ENCODE results near the gene PIEZO2.
"Not testable (repeated sequence)": the region's sequence is repeated elsewhere in the genome, so short reads cannot be mapped to it uniquely, and the experiment has no call there.

Gene PIEZO2

GRCh38 chr18:10923551-10924070, 225.8 kb downstream of the PIEZO2 start:
- no peak for ATAC-seq
- TF ChIP-seq TCF4 (CRISPR knock-in tag; IDR thresholded peaks at IDR 0.05; ENCODE audit: borderline replicate concordance), result no peak
- TF ChIP-seq CREB5 (CRISPR knock-in tag; IDR thresholded peaks at IDR 0.05; ENCODE audit: low read depth), result no peak
- TF ChIP-seq ZNF565 (CRISPR knock-in tag; conservative IDR thresholded peaks at IDR 0.05; ENCODE audit: low read depth), result no peak
- no peak for TF ChIP-seq ARNTL (CRISPR knock-in tag; IDR thresholded peaks at IDR 0.05; ENCODE audit: borderline replicate concordance, low read depth)
- TF ChIP-seq CSDC2 (CRISPR knock-in tag; IDR thresholded peaks at IDR 0.05), result no peak
- TF ChIP-seq TOX (CRISPR knock-in tag; IDR thresholded peaks at IDR 0.05; ENCODE audit: borderline replicate concordance), result no peak
- TF ChIP-seq ZFP3 (CRISPR knock-in tag; IDR thresholded peaks at IDR 0.05), result no peak

- TF ChIP-seq OSR1 (CRISPR knock-in tag; IDR thresholded peaks at IDR 0.05) (no peak), ZFP30 (CRISPR knock-in tag; IDR thresholded peaks at IDR 0.05) (no peak)
- TF ChIP-seq, protein P1, sequence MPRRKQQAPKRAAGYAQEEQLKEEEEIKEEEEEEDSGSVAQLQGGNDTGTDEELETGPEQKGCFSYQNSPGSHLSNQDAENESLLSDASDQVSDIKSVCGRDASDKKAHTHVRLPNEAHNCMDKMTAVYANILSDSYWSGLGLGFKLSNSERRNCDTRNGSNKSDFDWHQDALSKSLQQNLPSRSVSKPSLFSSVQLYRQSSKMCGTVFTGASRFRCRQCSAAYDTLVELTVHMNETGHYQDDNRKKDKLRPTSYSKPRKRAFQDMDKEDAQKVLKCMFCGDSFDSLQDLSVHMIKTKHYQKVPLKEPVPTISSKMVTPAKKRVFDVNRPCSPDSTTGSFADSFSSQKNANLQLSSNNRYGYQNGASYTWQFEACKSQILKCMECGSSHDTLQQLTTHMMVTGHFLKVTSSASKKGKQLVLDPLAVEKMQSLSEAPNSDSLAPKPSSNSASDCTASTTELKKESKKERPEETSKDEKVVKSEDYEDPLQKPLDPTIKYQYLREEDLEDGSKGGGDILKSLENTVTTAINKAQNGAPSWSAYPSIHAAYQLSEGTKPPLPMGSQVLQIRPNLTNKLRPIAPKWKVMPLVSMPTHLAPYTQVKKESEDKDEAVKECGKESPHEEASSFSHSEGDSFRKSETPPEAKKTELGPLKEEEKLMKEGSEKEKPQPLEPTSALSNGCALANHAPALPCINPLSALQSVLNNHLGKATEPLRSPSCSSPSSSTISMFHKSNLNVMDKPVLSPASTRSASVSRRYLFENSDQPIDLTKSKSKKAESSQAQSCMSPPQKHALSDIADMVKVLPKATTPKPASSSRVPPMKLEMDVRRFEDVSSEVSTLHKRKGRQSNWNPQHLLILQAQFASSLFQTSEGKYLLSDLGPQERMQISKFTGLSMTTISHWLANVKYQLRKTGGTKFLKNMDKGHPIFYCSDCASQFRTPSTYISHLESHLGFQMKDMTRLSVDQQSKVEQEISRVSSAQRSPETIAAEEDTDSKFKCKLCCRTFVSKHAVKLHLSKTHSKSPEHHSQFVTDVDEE (CRISPR knock-in tag; IDR thresholded peaks at IDR 0.05), result no peak
- ATAC-seq, result no peak
Observed at GRCh38 chr18:10923141-10923540, 226.2 kb downstream of the PIEZO2 start.

- ATAC-seq, result not testable (repeated sequence)
Observed at GRCh38 chr18:10922712-10923111, 226.7 kb downstream of the PIEZO2 start.

DNA sequence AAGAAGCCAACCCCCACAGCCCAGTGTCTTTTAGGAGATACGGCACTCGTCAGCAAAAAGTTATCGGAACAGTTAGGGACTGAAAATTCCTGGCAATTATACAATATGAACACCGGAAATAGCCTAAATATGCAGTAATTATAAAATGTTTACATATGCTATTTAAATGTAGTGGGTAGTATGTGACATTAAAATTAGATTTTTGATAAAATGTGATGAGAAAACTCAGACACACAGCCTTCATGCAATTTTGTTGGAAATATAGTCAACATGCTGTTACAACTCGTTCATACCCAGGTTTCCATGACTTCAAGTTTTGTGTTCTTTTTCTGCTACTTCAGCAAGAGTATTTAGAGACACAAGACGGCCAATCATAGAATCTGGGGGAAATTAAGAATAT, 229.1 kb downstream of the PIEZO2 start:
- ATAC-seq, result not testable (repeated sequence)

DNA sequence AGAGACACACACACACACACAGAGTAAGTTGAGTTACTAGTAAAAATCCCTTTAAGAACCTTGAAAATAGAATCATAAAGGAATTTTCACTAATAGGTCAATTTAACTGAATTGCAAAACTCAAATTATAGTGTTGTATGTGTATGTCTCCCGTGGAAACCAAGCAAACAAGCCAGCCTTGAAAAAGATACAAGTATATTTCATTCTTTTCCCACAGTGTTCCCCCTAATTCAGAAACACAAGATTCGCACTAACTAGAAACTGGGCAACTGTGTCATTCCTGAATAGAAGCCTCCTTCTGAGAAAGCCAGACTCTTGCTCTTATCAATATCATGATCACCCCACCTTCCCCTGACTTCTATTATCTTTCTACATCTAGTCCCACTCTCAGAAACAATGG, 229.5 kb downstream of the PIEZO2 start:
- TF ChIP-seq PPARA (CRISPR knock-in tag; IDR thresholded peaks at IDR 0.05; ENCODE audit: borderline replicate concordance), result no peak
- TF ChIP-seq, protein P2, sequence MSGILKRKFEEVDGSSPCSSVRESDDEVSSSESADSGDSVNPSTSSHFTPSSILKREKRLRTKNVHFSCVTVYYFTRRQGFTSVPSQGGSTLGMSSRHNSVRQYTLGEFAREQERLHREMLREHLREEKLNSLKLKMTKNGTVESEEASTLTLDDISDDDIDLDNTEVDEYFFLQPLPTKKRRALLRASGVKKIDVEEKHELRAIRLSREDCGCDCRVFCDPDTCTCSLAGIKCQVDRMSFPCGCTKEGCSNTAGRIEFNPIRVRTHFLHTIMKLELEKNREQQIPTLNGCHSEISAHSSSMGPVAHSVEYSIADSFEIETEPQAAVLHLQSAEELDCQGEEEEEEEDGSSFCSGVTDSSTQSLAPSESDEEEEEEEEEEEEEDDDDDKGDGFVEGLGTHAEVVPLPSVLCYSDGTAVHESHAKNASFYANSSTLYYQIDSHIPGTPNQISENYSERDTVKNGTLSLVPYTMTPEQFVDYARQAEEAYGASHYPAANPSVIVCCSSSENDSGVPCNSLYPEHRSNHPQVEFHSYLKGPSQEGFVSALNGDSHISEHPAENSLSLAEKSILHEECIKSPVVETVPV (CRISPR knock-in tag; IDR thresholded peaks at IDR 0.05), result no peak
- no peak for TF ChIP-seq OSR1 (CRISPR knock-in tag; IDR thresholded peaks at IDR 0.05)
- no peak for TF ChIP-seq BACH2 (CRISPR knock-in tag; IDR thresholded peaks at IDR 0.05; ENCODE audit: borderline replicate concordance)
- TF ChIP-seq TOX (CRISPR knock-in tag; IDR thresholded peaks at IDR 0.05; ENCODE audit: borderline replicate concordance), result no peak
- no peak for TF ChIP-seq RARB (CRISPR knock-in tag; IDR thresholded peaks at IDR 0.05)
- TF ChIP-seq ZC3H10 (CRISPR knock-in tag; IDR thresholded peaks at IDR 0.05), result no peak
- ATAC-seq, result no peak

DNA sequence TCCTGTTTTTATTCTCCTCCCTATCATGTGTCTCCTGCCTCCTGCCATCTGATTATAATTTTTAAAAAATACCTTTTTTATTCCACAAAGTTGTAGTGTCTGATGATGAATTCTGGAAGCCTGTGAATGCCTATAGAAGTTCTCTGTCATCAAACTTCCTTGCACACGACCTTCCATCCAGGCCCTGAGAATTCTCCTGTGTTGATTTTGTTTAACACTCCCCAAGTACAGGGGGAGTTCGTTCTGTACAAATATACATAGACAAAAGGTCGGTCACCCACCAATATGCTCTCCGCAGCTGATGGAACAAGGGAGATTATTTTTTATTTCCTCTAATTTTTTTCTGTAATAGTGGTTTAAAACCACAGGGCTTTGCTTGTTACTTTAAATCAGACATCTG, 232.5 kb downstream of the PIEZO2 start:
- no peak for ATAC-seq
- TF ChIP-seq, protein P3, sequence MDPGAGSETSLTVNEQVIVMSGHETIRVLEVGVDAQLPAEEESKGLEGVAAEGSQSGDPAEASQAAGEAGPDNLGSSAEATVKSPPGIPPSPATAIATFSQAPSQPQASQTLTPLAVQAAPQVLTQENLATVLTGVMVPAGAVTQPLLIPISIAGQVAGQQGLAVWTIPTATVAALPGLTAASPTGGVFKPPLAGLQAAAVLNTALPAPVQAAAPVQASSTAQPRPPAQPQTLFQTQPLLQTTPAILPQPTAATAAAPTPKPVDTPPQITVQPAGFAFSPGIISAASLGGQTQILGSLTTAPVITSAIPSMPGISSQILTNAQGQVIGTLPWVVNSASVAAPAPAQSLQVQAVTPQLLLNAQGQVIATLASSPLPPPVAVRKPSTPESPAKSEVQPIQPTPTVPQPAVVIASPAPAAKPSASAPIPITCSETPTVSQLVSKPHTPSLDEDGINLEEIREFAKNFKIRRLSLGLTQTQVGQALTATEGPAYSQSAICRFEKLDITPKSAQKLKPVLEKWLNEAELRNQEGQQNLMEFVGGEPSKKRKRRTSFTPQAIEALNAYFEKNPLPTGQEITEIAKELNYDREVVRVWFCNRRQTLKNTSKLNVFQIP (CRISPR knock-in tag; IDR thresholded peaks at IDR 0.05; ENCODE audit: borderline replicate concordance, low read depth), result no peak
- TF ChIP-seq OSR1 (CRISPR knock-in tag; IDR thresholded peaks at IDR 0.05) (no peak), CREB5 (CRISPR knock-in tag; IDR thresholded peaks at IDR 0.05; ENCODE audit: low read depth) (no peak), PPARA (CRISPR knock-in tag; IDR thresholded peaks at IDR 0.05; ENCODE audit: borderline replicate concordance) (no peak), ZFP30 (CRISPR knock-in tag; IDR thresholded peaks at IDR 0.05) (no peak), GLIS3 (CRISPR knock-in tag; IDR thresholded peaks at IDR 0.05) (no peak), PATZ1 (CRISPR knock-in tag; IDR thresholded peaks at IDR 0.05; ENCODE audit: borderline replicate concordance) (no peak), ZNF565 (CRISPR knock-in tag; conservative IDR thresholded peaks at IDR 0.05; ENCODE audit: low read depth) (no peak), ZC3H10 (CRISPR knock-in tag; IDR thresholded peaks at IDR 0.05) (no peak), ZNF8 (CRISPR knock-in tag; IDR thresholded peaks at IDR 0.05) (no peak), CSDC2 (CRISPR knock-in tag; IDR thresholded peaks at IDR 0.05) (no peak)

All from SK-N-SH treated with all-trans-retinoic acid at 6 μM for 48 hours (cell line).